HG02943 (cell line): ENCODE results near the gene FBN2.
"Not testable (repeated sequence)": the region's sequence is repeated elsewhere in the genome, so short reads cannot be mapped to it uniquely, and the experiment has no call there.

ENCODE experiments used
- ATAC-seq: cut with Tn5 transposase; IDR thresholded peaks from one replicate; pipeline ENCODE4 v1.9.1; 2021; ENCODE audit warnings: mild to moderate bottlenecking, low read depth, moderate library complexity; ENCODE audit not compliant: unreplicated experiment

Gene FBN2

DNA sequence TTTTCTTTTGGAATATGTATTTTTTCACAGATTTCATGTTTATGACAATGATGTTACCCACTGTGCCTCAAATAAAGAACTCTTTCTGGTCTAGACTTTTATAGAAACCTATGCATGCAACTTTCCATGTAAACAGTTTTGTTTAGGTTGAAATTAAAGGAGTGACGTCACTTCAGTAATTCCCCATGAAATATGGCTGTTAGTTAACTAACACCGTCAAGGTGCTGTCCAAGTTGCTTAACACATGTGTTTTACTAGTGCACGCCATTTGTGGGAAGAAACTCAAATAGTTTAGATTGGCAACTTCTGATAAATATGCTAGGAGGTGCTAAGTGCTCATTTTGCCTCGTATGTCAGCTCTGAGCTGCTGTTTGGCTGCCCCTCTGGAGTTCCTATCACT is 102.2 kb downstream of the FBN2 start:
- no peak for ATAC-seq

DNA sequence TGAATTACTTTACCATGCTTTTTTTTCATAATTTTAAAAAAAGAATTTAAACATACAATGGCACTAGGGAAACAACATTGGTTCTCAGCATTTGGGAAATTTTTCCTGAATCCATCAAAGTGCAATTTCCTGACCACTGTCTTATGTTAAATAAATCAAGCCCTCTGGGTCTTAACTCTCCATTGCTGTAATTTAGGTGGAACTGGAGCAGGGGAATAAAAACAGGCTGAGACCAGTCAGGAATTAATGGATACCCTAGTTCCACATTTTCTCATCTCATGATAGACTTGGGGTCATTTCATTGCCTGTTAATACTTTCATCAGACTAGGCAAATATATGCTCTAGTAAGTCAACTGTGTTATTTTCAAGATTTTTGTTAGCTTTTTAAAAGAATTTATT is 103.1 kb downstream of the FBN2 start:
- no peak for ATAC-seq

DNA sequence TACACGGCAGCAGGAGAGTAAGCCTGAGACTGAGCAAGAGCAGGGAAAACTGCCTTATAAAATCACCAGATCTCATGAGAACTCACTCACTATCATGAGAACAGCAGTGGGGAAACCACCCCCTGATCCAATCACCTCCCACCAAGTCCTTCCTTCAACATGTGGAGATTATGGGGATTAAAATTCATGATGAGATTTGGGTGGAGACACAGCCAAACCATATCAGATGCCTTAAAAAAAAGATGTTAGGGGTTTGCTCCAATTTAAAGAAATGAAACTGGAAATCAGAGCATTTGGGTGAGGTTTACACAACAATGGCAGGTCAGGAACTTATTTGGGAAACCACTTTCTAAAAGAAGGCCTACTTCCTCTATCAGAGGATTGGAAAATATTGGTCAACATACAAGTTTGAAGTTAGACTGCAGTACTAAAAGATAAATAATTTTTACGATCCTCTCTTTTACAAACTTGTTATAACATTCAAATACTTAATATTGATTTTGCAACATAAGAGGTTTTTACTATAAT is 105.1 kb downstream of the FBN2 start:
- no peak for ATAC-seq

DNA sequence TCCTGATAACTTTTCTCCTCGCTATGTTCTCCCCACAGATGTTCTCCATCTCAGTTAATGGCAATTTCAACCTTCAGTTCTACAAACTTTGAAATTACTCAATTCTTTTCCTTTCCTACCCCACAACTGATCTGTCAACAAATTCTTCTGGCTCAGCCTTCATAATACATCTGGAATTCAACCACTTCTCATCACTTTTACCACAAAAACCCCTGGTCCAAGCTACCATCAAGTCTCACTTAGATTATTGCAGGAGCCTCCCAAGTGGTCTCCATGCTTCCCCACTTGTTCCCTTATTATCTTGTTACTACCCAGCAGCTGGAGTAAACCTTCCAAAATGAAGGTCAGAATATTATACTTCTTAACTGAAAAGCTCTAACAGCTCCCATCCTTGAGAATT is 110.1 kb downstream of the FBN2 start:
- ATAC-seq: no peak

DNA sequence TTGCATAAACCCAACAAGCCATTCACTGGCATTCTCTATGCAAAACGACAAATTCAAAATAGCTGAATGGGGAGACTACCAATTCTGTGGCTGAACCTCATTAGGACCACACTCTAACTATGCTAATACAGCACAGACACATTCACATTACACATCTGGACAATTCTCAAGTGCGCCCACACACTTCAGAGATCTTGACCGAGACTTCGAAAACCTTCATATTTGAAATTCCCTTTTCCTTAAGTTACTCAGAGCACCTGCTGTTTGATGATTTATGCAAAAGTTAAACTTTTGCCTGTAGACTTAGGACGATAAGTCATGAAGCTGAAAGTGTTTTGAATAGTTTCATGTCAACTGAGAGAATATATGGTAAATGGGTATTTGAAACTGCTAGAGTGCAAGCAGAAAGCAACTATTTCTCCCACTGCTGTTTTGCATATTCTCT is 111.9 kb downstream of the FBN2 start:
- peak; percentile 71 for ATAC-seq

DNA sequence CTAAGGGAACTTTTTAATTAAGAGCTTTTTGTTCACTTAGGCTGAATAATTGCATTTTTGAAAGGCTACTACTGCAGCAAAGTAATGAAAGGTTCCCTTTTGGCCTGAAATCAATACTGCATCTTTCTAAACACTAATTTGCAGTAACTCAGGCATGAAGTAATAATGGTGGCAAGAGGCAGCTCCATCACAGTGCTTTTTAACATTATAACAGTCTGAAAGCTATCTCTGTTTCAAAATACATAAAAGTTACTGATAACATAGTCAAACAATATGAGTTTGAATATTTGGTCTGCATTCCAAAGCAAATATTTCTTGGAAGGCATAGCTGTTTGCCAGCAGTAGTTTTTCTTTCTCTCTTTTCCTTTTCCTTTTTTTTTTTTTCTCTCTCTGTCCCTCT is 113.4 kb downstream of the FBN2 start:
- no peak for ATAC-seq

DNA sequence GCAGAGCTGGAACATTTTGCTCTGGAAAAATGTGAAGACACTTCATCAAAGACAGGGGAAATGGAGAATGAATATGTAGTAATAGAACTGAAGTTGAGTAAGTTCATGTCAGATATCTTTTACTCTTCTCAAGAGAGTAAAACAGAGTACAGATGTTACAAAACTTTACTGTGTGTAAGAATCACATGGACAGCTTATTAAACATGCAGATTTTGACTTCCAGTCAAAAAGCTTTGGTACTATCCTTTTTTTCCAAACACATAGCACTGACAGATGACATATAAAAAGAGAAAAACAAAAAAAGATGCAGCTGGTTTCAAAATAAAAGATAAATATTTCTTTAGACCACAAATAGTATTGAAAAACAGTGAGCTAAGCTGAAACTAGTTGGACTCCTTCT is 115.4 kb downstream of the FBN2 start:
- no peak for ATAC-seq

DNA sequence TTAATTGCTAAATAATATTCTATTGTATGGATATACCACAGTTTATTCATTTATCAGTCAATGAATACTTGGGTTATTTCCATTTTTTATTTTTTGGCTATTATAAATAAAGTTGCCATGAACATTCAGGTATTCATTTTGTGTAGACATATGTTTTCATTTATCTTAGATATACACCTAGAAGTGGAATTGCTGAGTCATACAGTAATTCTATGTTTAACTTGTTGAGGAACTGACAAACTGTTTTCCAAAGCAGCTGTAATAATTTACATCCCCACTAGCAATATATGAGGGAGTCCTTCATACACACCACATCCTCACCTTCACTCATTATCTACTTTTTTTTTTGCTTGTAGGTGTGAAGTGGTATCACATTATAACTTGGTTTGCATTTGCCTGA is 123.6 kb downstream of the FBN2 start:
- ATAC-seq: no peak

DNA sequence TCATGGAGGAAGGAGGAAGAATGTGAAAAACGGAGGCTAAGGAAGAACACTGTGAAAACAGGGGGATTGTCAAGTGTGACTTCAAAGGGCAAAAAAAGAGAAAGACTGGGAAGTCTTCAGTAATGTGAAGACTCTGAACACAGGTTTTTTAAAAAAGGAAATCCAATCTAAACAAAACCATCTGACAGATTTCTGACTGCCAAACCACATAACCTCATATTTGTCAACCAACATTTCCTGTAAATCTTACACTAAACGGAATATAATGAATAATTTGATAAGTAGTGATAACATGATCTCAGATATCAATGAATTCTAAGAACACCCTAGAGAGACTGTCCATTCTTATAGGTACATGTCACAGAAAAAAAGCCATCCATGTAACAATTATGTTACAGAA is 124.7 kb downstream of the FBN2 start:
- no peak for ATAC-seq

DNA sequence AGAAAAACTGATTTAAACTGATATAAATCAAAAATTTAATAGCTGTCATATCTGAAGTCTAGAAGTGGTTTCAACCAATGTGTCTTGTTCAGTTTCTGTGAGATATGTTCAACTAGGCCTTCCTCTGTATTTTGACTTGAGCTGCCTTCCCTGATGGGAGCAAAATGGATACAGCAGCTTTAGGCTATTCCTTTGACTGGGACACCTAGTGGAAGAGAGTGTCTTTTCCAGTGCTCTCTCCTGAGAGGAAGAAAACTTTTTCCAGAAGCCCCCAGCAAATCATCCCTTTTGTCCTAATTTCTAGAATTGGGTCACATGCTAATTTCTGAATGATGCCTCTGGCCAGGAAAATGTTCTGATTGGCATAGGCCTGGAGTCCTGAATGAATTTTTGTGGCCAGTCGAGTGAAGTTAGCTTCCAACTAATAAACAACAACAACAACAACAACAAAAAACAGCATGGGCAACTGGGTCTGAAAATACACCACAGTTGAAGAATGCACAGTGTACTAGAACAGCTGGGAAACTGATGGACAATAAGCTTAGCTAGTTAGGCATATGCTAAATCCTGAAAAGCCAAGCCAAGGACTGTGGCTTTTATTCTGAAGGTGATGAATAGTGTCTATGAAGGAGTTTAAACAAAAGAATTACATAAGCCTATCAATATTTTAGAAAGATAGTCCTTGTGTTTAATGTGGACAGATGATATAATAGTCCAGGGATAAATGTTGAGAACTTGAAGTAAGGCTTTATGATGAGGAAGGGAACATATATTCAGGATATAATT is 125.7 kb downstream of the FBN2 start:
- no peak for ATAC-seq

DNA sequence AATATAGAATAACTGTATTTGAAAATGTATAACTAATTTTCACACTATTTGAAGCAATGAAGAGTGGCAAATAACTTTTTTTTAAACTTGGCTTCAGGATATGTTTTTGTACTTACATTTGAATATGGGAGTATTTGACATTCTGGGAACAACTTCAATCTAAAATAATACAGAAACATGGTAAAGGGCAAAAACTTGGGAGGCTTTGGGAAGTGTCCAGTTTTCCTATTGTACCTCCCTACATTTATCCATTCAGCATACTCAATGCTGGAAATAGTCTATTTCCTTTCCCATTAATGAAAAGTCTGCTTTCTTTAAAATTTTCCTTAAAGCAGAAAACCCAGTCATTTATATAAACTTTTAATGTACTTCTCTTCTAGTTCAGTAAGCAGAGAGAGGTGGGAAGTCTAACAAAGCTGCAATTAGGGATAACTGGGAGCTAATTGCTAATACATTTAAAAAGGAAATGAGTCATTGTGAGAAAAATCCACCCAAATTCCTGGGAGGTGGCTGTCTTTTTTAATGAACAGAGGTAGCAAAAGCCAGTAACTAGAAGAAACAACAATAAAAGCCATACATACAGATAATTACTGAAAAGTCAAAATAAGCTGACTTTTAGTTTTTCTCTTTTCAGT is 128.8 kb downstream of the FBN2 start:
- no peak for ATAC-seq

DNA sequence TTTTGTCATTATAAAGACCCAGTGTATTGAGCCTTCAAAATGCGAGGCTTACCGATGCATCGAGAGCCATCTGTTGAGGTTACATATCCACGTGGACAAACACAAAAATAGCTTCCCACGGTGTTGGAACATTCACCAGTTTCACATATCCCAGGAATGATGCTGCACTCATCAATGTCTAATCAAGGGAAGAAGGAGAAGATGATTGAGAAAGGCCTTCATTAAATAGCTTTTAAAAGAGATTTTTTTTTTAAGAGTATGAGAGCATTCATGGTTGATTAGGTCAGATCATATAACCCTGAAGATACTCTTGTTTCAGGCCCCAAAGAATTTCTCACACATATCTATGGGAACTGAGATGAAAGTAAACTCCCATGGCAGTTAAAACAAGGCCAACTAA is 129.4 kb downstream of the FBN2 start:
- no peak for ATAC-seq

DNA sequence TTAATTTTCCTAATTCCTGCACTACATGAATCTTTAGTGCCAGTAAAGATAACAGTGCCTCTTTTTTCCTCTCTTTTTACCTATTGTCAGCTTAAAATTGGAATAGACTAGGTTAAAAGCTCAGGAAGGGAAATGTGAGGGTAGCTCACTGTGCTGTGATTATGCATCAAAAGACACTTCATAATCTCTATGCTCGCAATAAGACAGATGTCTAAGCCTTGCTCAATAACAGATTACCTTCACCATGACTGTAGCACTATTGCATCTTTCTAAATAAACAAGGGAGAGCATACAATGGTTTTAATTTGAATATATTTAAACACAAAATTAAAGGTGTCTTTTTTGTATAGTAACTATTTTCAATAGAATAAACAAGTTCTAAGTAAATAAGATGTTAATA is 130.1 kb downstream of the FBN2 start:
- no peak for ATAC-seq

DNA sequence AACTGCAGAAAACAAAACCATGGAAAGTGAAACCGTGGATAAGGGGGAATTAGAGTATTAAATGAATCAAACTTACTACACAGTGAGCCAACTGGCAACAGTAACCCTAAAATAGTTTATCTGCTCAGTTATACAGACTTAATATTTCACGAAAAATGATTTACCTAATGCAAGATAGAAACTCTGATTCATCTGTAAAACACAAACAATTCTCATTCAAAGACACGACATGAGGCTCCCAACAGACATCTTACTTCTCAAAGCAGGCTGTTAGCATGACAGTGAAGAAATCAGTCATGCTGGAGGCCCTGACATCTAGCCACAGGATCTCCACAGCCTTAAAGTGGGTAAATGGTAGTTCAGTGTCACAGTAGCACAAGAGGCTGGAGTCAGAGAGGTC is 131.2 kb downstream of the FBN2 start:
- ATAC-seq: no peak

DNA sequence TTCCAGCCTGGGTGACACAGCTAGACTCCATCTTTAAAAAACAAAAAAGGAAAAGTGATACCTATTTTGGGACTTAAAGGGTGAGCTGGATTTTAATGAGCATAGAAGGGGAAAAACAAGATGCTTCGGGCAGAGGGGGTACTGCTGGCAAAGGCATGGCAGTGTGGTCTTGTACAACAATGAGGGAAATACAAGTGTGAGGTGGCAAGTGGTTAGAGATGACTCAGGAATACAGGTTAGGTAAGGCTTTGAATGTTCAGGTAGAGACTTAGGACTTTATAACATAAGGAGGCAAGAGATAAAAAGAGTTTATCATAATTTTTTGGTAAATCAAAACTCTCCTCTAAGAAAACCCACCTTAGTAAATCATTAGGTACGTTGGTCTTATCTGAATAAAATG is 132.9 kb downstream of the FBN2 start:
- ATAC-seq: no peak

DNA sequence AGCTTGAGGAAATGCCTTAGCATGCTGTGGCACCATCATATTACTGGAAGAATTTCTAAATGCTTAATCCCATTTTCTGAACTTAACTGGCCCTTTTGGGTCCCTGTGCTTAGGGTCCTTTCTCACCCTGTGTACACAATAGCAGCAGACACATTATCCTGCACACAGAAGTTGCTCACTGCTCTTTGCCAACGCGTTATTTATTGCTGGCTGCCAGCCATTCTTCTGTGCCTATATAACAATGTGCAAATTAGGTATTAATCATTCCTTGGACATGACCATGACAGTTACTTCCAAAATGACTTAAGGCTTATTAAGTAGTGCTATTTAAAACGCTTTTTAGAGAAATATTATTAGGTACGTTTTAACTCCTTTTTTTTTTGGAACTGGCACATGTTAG is 134.7 kb downstream of the FBN2 start:
- ATAC-seq: no peak

DNA sequence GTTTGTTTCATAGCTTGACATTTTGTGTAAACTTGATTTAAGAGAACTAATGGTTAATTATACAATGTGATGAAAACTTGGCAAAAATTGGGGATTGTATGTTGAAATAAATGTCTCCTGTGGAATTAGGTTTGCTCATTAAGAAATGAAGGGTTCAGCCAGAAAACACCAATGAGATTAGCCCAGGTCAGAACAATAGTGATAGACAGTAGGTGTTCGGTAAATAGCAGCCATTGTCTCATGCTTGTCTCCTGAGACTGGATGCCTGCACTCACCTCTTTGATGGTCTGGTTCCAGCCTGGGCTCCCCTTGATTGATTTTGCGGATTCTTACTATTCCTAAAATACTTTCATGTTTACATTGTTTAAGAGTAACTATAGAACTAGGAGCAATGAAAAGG is 135.5 kb downstream of the FBN2 start:
- ATAC-seq: no peak

DNA sequence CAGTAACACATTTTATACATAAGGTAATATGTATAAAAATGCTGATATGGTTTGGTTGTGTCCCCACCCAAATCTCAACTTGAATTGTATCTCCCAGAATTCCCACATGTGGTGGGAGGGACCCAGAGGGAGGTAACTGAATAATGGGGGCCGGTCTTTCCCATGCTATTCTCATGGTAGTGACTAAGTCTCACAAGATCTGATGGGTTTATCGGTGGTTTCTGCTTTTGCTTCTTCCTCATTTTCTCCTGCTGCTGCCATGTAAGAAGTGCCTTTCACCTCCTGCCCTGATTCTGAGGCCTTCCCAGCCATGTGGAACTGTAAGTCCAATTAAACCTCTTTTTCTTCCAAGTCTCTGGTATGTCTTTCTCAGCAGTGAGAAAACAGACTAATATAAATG is 137.3 kb downstream of the FBN2 start:
- not testable (repeated sequence) for ATAC-seq

DNA sequence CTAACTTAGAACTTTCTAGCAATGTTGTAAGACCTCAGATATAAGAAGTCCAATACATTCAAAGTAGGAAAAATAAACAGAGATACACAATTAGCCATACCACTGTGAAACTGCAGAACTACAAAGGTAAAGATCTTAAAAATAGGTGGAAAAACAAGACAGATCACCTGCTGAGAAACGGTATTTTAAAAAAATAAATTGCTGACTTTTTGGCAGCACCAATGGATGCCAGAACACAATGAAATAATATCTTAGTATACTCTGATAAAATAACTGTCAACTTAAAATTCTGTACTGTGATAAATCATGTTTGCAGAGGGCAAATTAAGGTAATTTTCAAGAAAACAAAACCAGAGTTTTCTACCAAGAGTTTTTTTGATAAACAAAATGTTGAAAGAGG is 138.9 kb downstream of the FBN2 start:
- no peak for ATAC-seq

DNA sequence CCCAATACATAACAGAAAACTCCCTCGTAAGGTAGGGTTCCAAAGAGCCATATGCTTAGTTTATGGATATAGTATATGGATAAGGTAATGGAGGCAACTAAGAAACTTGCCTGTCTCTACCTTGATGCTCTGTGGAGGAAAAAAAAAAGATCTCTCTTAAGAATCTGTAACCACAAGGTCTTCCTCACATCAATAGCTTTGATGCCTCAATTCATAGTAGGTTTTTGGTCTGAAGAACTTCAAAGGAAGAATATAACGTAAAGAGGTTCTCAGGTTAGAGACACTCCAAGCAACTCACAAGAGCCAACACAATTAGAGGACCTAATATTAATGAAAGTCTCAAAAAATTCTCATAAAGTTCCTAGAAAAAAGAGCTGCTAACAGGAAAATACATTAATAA is 140.2 kb downstream of the FBN2 start:
- ATAC-seq: no peak

DNA sequence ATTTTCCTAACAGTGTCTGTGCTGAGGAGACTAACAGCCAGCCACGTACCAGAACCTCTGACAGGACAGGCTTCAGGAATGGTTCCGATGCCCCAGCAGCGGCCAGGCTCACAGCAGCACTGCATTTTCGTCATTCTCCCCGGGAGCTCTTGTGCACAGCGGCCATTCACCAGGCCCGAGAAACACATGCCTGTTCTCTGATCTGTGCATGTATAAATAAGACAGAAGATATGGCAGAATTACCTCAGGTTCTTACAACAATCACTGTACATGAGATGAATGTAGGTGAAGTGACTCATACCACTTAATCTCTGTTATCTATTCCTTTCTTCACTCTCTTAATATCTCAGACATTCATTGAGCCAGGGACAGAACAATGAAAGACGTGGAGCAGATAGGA is 143.0 kb downstream of the FBN2 start:
- no peak for ATAC-seq

DNA sequence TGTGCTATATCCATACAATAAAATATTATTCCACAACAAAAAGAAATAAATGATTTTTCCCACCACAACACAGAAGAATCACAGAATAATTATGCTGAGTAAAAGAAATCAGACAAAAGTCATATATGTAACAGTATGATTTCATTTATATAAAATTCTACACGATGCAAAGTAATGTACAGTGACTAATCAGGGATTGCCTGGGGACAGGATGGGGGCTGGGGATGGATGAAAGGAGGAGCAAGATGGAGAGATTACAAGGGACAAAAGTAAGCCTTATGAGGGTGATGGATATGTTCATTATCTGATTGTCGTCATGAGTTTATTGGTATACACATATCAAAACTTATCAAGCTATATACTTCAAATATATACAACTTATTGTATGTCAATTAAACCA is 154.0 kb downstream of the FBN2 start:
- no peak for ATAC-seq
